Activated T-cell treated with anti-CD3 and anti-CD28 coated beads, Interleukin-2, amount 50 U/mL, for 4 hours (primary cell): Measurements from ENCODE around the gene CLNS1A. TPM values are rescaled to one million over a fixed set of nuclear protein-coding genes. Genes with fewer than 3 reads are reported as not detected.

Source experiments
- ATAC-seq, 2 donors: fragments of 200-7000 bp; cut with Tn5 transposase; one replicate each; pipeline ENCODE4 v1.10.0; 2021
- DNase-seq: peaks from one replicate; pipeline ENCODE4 v3.0.0-alpha.2; 2020
- H3K27me3 Mint-ChIP-seq: one replicate; pipeline ENCODE4 v1.8.0; 2021; ENCODE audit warnings: low read depth, mixed read lengths
- H3K36me3 Mint-ChIP-seq: one replicate; pipeline ENCODE4 v1.8.0; 2022; ENCODE audit warnings: mixed read lengths; ENCODE audit not compliant: insufficient read depth
- H3K4me1 Mint-ChIP-seq: one replicate; pipeline ENCODE4 v1.8.0; 2021; ENCODE audit warnings: low read depth, mixed read lengths
- H3K4me3 Mint-ChIP-seq: one replicate; pipeline ENCODE4 v1.8.0; 2021; ENCODE audit warnings: mild to moderate bottlenecking, moderate library complexity, mixed read lengths
- H3K9me3 Mint-ChIP-seq: one replicate; pipeline ENCODE4 v1.8.0; 2021; ENCODE audit warnings: mixed read lengths
- total RNA-seq, 3 donors: library from RNA; stranded (reverse); gene quantifications; one replicate each; pipeline ENCODE4 v1.2.1, GENCODE V29; 2021

CLNS1A gene, protein sequence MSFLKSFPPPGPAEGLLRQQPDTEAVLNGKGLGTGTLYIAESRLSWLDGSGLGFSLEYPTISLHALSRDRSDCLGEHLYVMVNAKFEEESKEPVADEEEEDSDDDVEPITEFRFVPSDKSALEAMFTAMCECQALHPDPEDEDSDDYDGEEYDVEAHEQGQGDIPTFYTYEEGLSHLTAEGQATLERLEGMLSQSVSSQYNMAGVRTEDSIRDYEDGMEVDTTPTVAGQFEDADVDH
- 100 to 1,000 TPM; 145 to 159 (median 153) TPM for total RNA-seq

GRCh38 chr11:77637345-77638165 lies at the start of gene CLNS1A:
CLNS1A (minus strand) TSS chr11:77637794; CDS start chr11:77637714, 80 bp downstream.
- H3K9me3 Mint-ChIP-seq: peaks cover 3% of the 10 kb centered on the region
- no peaks in the 10 kb centered on the region for H3K27me3 Mint-ChIP-seq
- DNase-seq (peak; percentile 70), ATAC-seq (peak; percentile 98 to 99)
- H3K4me1 Mint-ChIP-seq: peaks cover 38% of the 10 kb centered on the region
- peaks cover 12% of the 10 kb centered on the region for H3K36me3 Mint-ChIP-seq
- peak within 1 kb of the TSS; percentile 95 for H3K4me3 Mint-ChIP-seq

- no peak for ATAC-seq
- Mint-ChIP-seq H3K9me3 (no peaks in the 10 kb centered on the region), H3K4me1 (no peaks in the 10 kb centered on the region), H3K27me3 (no peaks in the 10 kb centered on the region), H3K4me3 (no peak overlapping the region), H3K36me3 (peaks cover 38% of the 10 kb centered on the region)
- DNase-seq: no peak
Observed at GRCh38 chr11:77687088-77687487, 49.5 kb upstream of the CLNS1A start.

DNA sequence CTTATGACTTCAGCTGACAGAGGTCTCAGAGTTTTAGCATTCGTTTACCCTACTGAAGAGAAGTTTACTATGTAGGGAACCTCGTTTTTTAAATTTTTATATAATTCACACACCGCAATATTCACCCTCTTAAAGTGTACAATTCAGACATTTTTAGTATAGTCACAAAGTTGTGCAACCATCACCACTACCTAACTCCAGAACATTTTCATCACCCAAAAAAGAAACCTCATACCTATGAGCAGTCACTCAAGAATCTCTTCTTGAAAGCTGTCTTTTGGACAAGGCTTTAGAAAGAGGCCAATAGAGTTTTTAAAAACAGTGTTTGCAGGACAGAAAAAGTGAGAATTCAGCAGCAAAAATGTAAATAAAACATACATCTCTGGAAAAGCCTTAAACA lies 39.5 kb upstream of the CLNS1A start:
- Mint-ChIP-seq H3K27me3 (no peaks in the 10 kb centered on the region), H3K9me3 (no peaks in the 10 kb centered on the region), H3K4me1 (no peaks in the 10 kb centered on the region), H3K36me3 (peaks cover 54% of the 10 kb centered on the region), H3K4me3 (no peak overlapping the region)
- no peak for DNase-seq
- no peak for ATAC-seq

- Mint-ChIP-seq H3K27me3 (no peaks in the 10 kb centered on the region), H3K9me3 (no peaks in the 10 kb centered on the region), H3K4me1 (no peaks in the 10 kb centered on the region), H3K36me3 (peaks cover 64% of the 10 kb centered on the region), H3K4me3 (no peak overlapping the region)
- no peak for ATAC-seq
- DNase-seq: no peak
Observed at GRCh38 chr11:77672264-77672663, 34.7 kb upstream of the CLNS1A start.

- Mint-ChIP-seq H3K9me3 (no peaks in the 10 kb centered on the region), H3K4me3 (no peak overlapping the region), H3K4me1 (no peaks in the 10 kb centered on the region), H3K36me3 (peaks cover 53% of the 10 kb centered on the region), H3K27me3 (no peaks in the 10 kb centered on the region)
- ATAC-seq (no peak), DNase-seq (no peak)
Observed at GRCh38 chr11:77669848-77670511, 32.4 kb upstream of the CLNS1A start.

DNA sequence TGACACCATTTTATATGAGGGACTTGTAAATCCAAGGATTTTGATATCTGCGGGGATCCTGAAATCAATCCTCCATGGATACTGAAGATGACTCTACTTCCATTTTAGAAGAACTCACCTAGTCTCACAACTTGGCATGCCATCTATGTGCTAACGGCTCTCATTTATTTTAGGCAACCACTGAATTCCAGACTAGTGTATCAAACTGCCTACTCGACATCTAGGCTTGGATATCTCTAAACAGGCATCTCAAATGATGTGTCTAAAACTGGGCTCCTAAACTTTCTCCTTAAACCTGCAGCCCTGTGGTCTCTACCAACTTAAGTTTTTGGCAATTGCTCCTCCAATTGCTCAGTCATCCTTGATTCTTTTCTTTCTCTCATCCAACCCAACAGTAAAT lies 31.2 kb upstream of the CLNS1A start:
- no peaks in the 10 kb centered on the region for H3K4me1 Mint-ChIP-seq
- H3K9me3 Mint-ChIP-seq: no peaks in the 10 kb centered on the region
- H3K27me3 Mint-ChIP-seq: no peaks in the 10 kb centered on the region
- H3K36me3 Mint-ChIP-seq: peaks cover 45% of the 10 kb centered on the region
- DNase-seq: no peak
- no peak for ATAC-seq
- no peak overlapping the region for H3K4me3 Mint-ChIP-seq

GRCh38 chr11:77665240-77665965 lies 27.8 kb upstream of the CLNS1A start:
- Mint-ChIP-seq H3K36me3 (peaks cover 27% of the 10 kb centered on the region), H3K9me3 (no peaks in the 10 kb centered on the region), H3K4me3 (no peak overlapping the region), H3K27me3 (no peaks in the 10 kb centered on the region), H3K4me1 (no peaks in the 10 kb centered on the region)
- DNase-seq: no peak
- no peak for ATAC-seq

- no peak for ATAC-seq
- Mint-ChIP-seq H3K27me3 (no peaks in the 10 kb centered on the region), H3K9me3 (no peaks in the 10 kb centered on the region), H3K4me1 (no peaks in the 10 kb centered on the region), H3K4me3 (no peak overlapping the region), H3K36me3 (peaks cover 5% of the 10 kb centered on the region)
- no peak for DNase-seq
Observed at GRCh38 chr11:77661670-77662069, 24.1 kb upstream of the CLNS1A start.

DNA sequence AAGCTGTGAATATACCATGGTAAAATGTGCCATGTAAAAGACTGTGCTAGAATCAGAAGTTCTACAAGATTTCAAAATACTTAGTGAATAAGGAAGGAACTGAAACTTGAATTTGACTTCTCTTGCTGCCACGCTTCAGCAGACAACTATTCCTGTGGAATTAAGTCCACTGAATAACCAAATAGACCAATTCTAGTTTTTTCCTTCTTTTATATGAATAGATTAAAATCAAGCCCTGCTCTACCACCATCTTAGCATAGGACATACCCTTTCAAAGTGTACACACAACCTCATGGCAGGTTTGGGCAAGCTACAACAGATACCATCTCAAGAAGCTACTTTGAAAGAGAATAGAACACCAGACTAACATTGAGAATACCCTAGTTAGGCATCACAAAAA lies 23.4 kb upstream of the CLNS1A start:
- H3K27me3 Mint-ChIP-seq: no peaks in the 10 kb centered on the region
- H3K4me1 Mint-ChIP-seq: no peaks in the 10 kb centered on the region
- DNase-seq: no peak
- H3K36me3 Mint-ChIP-seq: peaks cover 5% of the 10 kb centered on the region
- no peaks in the 10 kb centered on the region for H3K9me3 Mint-ChIP-seq
- no peak overlapping the region for H3K4me3 Mint-ChIP-seq
- ATAC-seq: no peak

GRCh38 chr11:77658213-77659013 lies 20.8 kb upstream of the CLNS1A start:
- H3K4me1 Mint-ChIP-seq: no peaks in the 10 kb centered on the region
- no peak for DNase-seq
- no peaks in the 10 kb centered on the region for H3K36me3 Mint-ChIP-seq
- H3K9me3 Mint-ChIP-seq: no peaks in the 10 kb centered on the region
- no peaks in the 10 kb centered on the region for H3K27me3 Mint-ChIP-seq
- H3K4me3 Mint-ChIP-seq: no peak overlapping the region
- no peak for ATAC-seq

DNA sequence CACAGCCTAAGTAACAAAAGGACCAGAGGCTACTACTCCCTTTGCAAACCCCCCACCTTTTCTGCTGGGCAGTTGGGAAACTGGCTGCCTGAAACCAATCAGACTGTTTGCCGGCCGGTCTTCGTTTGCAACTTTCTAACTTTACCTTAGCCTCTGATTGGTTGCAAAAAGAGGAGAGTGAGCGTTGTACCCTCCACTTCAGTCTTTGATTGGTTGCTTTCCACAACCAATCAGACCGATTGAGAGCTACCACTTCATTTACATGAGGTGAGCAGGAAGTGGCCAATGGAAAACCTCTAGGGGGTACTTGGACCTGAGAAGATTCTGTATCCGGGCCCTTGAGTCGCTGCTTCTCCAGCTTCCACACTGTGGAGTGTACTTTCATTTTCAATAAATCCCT lies 18.8 kb upstream of the CLNS1A start:
- Mint-ChIP-seq H3K4me3 (no peak overlapping the region), H3K36me3 (no peaks in the 10 kb centered on the region), H3K9me3 (no peaks in the 10 kb centered on the region), H3K27me3 (no peaks in the 10 kb centered on the region), H3K4me1 (no peaks in the 10 kb centered on the region)
- no peak for ATAC-seq
- DNase-seq: no peak

- no peaks in the 10 kb centered on the region for H3K4me1 Mint-ChIP-seq
- ATAC-seq: no peak
- H3K36me3 Mint-ChIP-seq: no peaks in the 10 kb centered on the region
Observed at GRCh38 chr11:77654770-77655434, 17.3 kb upstream of the CLNS1A start.

GRCh38 chr11:77650123-77650522 lies 12.5 kb upstream of the CLNS1A start:
- Mint-ChIP-seq H3K9me3 (no peaks in the 10 kb centered on the region), H3K27me3 (peaks cover 14% of the 10 kb centered on the region), H3K4me3 (no peak overlapping the region), H3K36me3 (no peaks in the 10 kb centered on the region), H3K4me1 (no peaks in the 10 kb centered on the region)
- no peak for ATAC-seq
- no peak for DNase-seq

More at GRCh38 chr11:77654770-77655434, 17.3 kb upstream of the CLNS1A start:
- Mint-ChIP-seq H3K27me3 (peaks cover 4% of the 10 kb centered on the region), H3K4me3 (no peak overlapping the region), H3K9me3 (no peaks in the 10 kb centered on the region)
- DNase-seq: no peak
